Testis (tissue), 3 donors: ENCODE results near the gene MYL10. TPM values are rescaled to one million over a fixed set of nuclear protein-coding genes. Genes with fewer than 3 reads are reported as not detected.

Experiments used
- DNase-seq: peaks from one replicate; pipeline ENCODE4 v3.0.0-alpha.2; 2019
- H3K27ac ChIP-seq, 2 donors: fragments of 200-600 bp; sonication (generic); one replicate each; pipeline ENCODE4 v1.5.1; 2019
- H3K27me3 ChIP-seq: fragments of 200-600 bp; sonication (generic); one replicate; pipeline ENCODE4 v1.5.1; 2019
- H3K36me3 ChIP-seq: fragments of 200-600 bp; sonication (generic); one replicate; pipeline ENCODE4 v1.5.1; 2017; ENCODE audit warnings: low read depth; ENCODE audit errors: missing control alignments
- H3K4me1 ChIP-seq: fragments of 200-600 bp; sonication (generic); one replicate; pipeline ENCODE4 v1.5.1; 2019
- H3K4me3 ChIP-seq, 2 donors: fragments of 200-600 bp; sonication (generic); one replicate each; pipeline ENCODE4 v1.5.1; 2017 to 2019
- H3K9me3 ChIP-seq: fragments of 200-600 bp; sonication (generic); one replicate; pipeline ENCODE4 v1.5.1; 2017
- POLR2A ChIP-seq: fragments of 450-650 bp; IDR thresholded peaks from one replicate; pipeline ENCODE4 v1.6.1; 2017; ENCODE audit warnings: antibody characterized with exemption, mild to moderate bottlenecking, moderate library complexity
- WGBS, 2 donors: methylation state at CpG; one replicate each; pipeline ENCODE4 v1.1.5; 2018; 5-methylcytosine and 5-hydroxymethylcytosine counted together
- intact Hi-C: fragments of 100-400 bp; cut with DNase I; formaldehyde crosslinking; loops from one replicate; pipeline ENCODE4 v1.15.1; 2023; ENCODE audit warnings: low total_unique reads
- polyA plus RNA-seq: library from polyadenylated mRNA; stranded (reverse); fragments of 350-450 nt; fragmentation: Illumina TruSeq; extraction: RNeasy Lipid Tissue Mini Kit (QIAGEN cat#74804); gene quantifications from one replicate; pipeline ENCODE4 v1.2.3, GENCODE V29; 2014; ENCODE audit warnings: low read depth, low replicate concordance; ENCODE audit not compliant: insufficient read depth
- total RNA-seq, 2 donors: library from RNA; depleted of rRNA; stranded (reverse); fragments of >200 nt; gene quantifications; one replicate each; pipeline ENCODE4 v1.2.3, GENCODE V29; 2016
- TF ChIP-seq, protein P1 (sequence below), 3 experiments: fragments of 450-650 bp in 2 of 3; fragments of 200-600 bp in 1 of 3; sonication (generic) in 1 of 3; IDR thresholded peaks; one replicate each; pipeline ENCODE4 v1.5.1; 2016 to 2019; ENCODE audit warnings: antibody characterized with exemption in 3 of 3, mild to moderate bottlenecking in 2 of 3, moderate library complexity in 1 of 3

MYL10 gene
- total and polyA plus RNA-seq, 3 donors from 2014 or later: not detected

- Histone ChIP-seq H3K27me3 (no peaks in the 10 kb centered on the region), H3K4me3 (no peak overlapping the region), H3K36me3 (no peaks in the 10 kb centered on the region), H3K4me1 (peaks cover 22% of the 10 kb centered on the region), H3K27ac (no peak overlapping the region), H3K9me3 (no peaks in the 10 kb centered on the region)
- intact Hi-C loops: no loop called here
- WGBS, 2 donors: 66 to 72% methylated on average over 23 of the region's 23 CpGs
- TF ChIP-seq POLR2A: no peak
- TF ChIP-seq, protein P1, sequence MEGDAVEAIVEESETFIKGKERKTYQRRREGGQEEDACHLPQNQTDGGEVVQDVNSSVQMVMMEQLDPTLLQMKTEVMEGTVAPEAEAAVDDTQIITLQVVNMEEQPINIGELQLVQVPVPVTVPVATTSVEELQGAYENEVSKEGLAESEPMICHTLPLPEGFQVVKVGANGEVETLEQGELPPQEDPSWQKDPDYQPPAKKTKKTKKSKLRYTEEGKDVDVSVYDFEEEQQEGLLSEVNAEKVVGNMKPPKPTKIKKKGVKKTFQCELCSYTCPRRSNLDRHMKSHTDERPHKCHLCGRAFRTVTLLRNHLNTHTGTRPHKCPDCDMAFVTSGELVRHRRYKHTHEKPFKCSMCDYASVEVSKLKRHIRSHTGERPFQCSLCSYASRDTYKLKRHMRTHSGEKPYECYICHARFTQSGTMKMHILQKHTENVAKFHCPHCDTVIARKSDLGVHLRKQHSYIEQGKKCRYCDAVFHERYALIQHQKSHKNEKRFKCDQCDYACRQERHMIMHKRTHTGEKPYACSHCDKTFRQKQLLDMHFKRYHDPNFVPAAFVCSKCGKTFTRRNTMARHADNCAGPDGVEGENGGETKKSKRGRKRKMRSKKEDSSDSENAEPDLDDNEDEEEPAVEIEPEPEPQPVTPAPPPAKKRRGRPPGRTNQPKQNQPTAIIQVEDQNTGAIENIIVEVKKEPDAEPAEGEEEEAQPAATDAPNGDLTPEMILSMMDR (IDR thresholded peaks at IDR 0.05): no peak
- DNase-seq: no peak
Measured at GRCh38 chr7:101624246-101625001, 4.7 kb downstream of the MYL10 start.

- DNase-seq: no peak
- no peaks in the 10 kb centered on the region for H3K27me3 ChIP-seq
- intact Hi-C loops: no loop called here
- no peak for TF ChIP-seq POLR2A
- TF ChIP-seq, protein P1 (IDR thresholded peaks at IDR 0.05): no peak
- H3K9me3 ChIP-seq: no peaks in the 10 kb centered on the region
- H3K4me3 ChIP-seq: no peak overlapping the region
- peaks cover 27% of the 10 kb centered on the region for H3K4me1 ChIP-seq
- H3K36me3 ChIP-seq: no peaks in the 10 kb centered on the region
- WGBS, 2 donors: 79 to 82% methylated on average over 11 to 15 of the region's 15 CpGs
- H3K27ac ChIP-seq: no peak overlapping the region
Measured at GRCh38 chr7:101622609-101623173, 6.4 kb downstream of the MYL10 start.

- no peak for DNase-seq
- 92 to 96% methylated on average over 9 to 10 of the region's 10 CpGs for WGBS, 2 donors
- no peak overlapping the region for H3K27ac ChIP-seq
- H3K36me3 ChIP-seq: no peaks in the 10 kb centered on the region
- no peaks in the 10 kb centered on the region for H3K27me3 ChIP-seq
- intact Hi-C loops: no loop called here
- H3K4me1 ChIP-seq: peaks cover 23% of the 10 kb centered on the region
- no peak for TF ChIP-seq POLR2A
- TF ChIP-seq, protein P1 (IDR thresholded peaks at IDR 0.05): no peak
- no peaks in the 10 kb centered on the region for H3K9me3 ChIP-seq
- no peak overlapping the region for H3K4me3 ChIP-seq
Measured at GRCh38 chr7:101620991-101621390, 8.1 kb downstream of the MYL10 start.

DNA sequence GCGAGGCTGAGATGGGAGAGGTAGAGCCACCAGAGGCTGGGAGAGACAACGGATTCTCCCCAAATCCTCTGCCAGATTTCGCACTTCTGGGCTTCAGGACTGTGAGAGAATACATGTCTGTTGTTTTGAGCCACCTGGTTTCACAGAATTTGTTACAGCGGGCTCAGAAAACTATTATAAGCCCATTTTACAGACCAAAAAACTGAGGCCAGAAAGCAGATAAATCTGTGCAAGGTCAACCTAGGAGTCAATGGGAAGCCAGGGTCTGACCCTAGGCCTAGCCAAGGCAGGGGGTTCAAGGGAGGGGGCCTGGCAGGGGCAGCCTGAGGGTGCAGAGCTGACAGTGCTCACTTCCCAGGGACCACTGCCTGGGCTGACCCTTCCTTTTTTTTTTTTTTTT lies 8.7 kb downstream of the MYL10 start:
- Histone ChIP-seq H3K27ac (no peak overlapping the region), H3K4me1 (peaks cover 18% of the 10 kb centered on the region), H3K27me3 (no peaks in the 10 kb centered on the region), H3K4me3 (no peak overlapping the region), H3K9me3 (no peaks in the 10 kb centered on the region), H3K36me3 (no peaks in the 10 kb centered on the region)
- WGBS, 2 donors: 91 to 94% methylated on average over 4 of the region's 4 CpGs
- intact Hi-C loops: no loop called here
- DNase-seq: no peak
- TF ChIP-seq POLR2A: no peak
- TF ChIP-seq, protein P1 (IDR thresholded peaks at IDR 0.05): no peak

- peak; percentile 38 for DNase-seq
- Histone ChIP-seq H3K4me1 (peaks cover 11% of the 10 kb centered on the region), H3K27ac (peak overlapping the region in 1 of 2 donors; percentile 2), H3K27me3 (no peaks in the 10 kb centered on the region), H3K4me3 (no peak overlapping the region), H3K9me3 (no peaks in the 10 kb centered on the region), H3K36me3 (no peaks in the 10 kb centered on the region)
- WGBS, 2 donors: 57 to 64% methylated on average over 8 of the region's 8 CpGs
- TF ChIP-seq POLR2A: no peak
- intact Hi-C loops: no loop called here
Measured at GRCh38 chr7:101618916-101619315, 10.2 kb downstream of the MYL10 start.
